Activated T-helper 1 cell treated with anti-CD3 and anti-CD28 coated beads, Interleukin-12 subunit alpha, Interleukin-12 subunit beta, Interleukin-2, Interleukin-4 antibody, amounts not matched to agents 30 ng/mL and 10 ng/mL and 1 ng/mL, durations not matched to agents 14 hours and 24 hours and 36 hours (primary cell): Measurements from ENCODE around the gene TPM4. TPM values are rescaled to one million over a fixed set of nuclear protein-coding genes. Genes with fewer than 3 reads are reported as not detected.
A peak's percentile ranks its signal among the peaks of the same experiment; 100 is the strongest.

Source experiments
- DNase-seq: peaks from one replicate; pipeline ENCODE4 v3.0.0; 2021; ENCODE audit warnings: low spot score
- H3K27ac Mint-ChIP-seq: one replicate; pipeline ENCODE4 v1.8.0; 2021; ENCODE audit warnings: mild to moderate bottlenecking, mixed read lengths
- H3K27me3 Mint-ChIP-seq: one replicate; pipeline ENCODE4 v1.8.0; 2022; ENCODE audit warnings: mild to moderate bottlenecking, moderate library complexity, mixed read lengths; ENCODE audit not compliant: insufficient read depth
- H3K36me3 Mint-ChIP-seq: one replicate; pipeline ENCODE4 v1.8.0; 2021; ENCODE audit warnings: low read depth, mixed read lengths
- H3K4me1 Mint-ChIP-seq: one replicate; pipeline ENCODE4 v1.8.0; 2021; ENCODE audit warnings: low read depth, mixed read lengths
- H3K4me3 Mint-ChIP-seq: one replicate; pipeline ENCODE4 v1.8.0; 2021; ENCODE audit warnings: mild to moderate bottlenecking, moderate library complexity, mixed read lengths
- H3K9me3 Mint-ChIP-seq: one replicate; pipeline ENCODE4 v1.8.0; 2021; ENCODE audit warnings: mixed read lengths
- intact Hi-C: fragments of 100-400 bp; cut with micrococcal nuclease; formaldehyde crosslinking; loops from one replicate; pipeline ENCODE4 v1.15.1; 2024
- total RNA-seq: library from RNA; stranded (reverse); gene quantifications from 2 replicates; pipeline ENCODE4 v1.2.3, GENCODE V29; 2022

TPM4 gene
- total RNA-seq, 1 donor from 2014 or later, result 351 TPM

- Mint-ChIP-seq H3K4me1 (no peaks in the 10 kb centered on the region), H3K9me3 (no peaks in the 10 kb centered on the region), H3K27ac (no peak overlapping the region), H3K27me3 (peaks cover 2% of the 10 kb centered on the region), H3K4me3 (no peak overlapping the region), H3K36me3 (no peaks in the 10 kb centered on the region)
- DNase-seq, result no peak
- intact Hi-C loops, result no loop called here
These were observed 39.8 kb upstream of the TPM4 start for GRCh38 chr19:16036397-16036925.

- Mint-ChIP-seq H3K4me1 (no peaks in the 10 kb centered on the region), H3K27me3 (peaks cover 2% of the 10 kb centered on the region), H3K9me3 (no peaks in the 10 kb centered on the region), H3K27ac (no peak overlapping the region), H3K4me3 (no peak overlapping the region), H3K36me3 (no peaks in the 10 kb centered on the region)
- intact Hi-C loops, result no loop called here
- DNase-seq, result no peak
These were observed 39.4 kb upstream of the TPM4 start for GRCh38 chr19:16036941-16037340.

GRCh38 chr19:16037424-16038195 is 38.7 kb upstream of the TPM4 start:
- Mint-ChIP-seq H3K36me3 (no peaks in the 10 kb centered on the region), H3K27ac (no peak overlapping the region), H3K9me3 (no peaks in the 10 kb centered on the region), H3K4me3 (no peak overlapping the region), H3K27me3 (peaks cover 2% of the 10 kb centered on the region), H3K4me1 (peaks cover 5% of the 10 kb centered on the region)
- no peak for DNase-seq
- intact Hi-C loops, result no loop called here

GRCh38 chr19:16038196-16038695 is 38.0 kb upstream of the TPM4 start:
- no peak for DNase-seq
- Mint-ChIP-seq H3K9me3 (no peaks in the 10 kb centered on the region), H3K36me3 (no peaks in the 10 kb centered on the region), H3K27ac (no peak overlapping the region), H3K4me1 (peaks cover 5% of the 10 kb centered on the region), H3K4me3 (no peak overlapping the region), H3K27me3 (peaks cover 4% of the 10 kb centered on the region)
- intact Hi-C loops, result no loop called here

- Mint-ChIP-seq H3K4me3 (no peak overlapping the region), H3K27me3 (peaks cover 4% of the 10 kb centered on the region), H3K4me1 (peaks cover 5% of the 10 kb centered on the region), H3K36me3 (no peaks in the 10 kb centered on the region), H3K9me3 (no peaks in the 10 kb centered on the region), H3K27ac (no peak overlapping the region)
- intact Hi-C loops, result no loop called here
- DNase-seq, result no peak
These were observed 37.2 kb upstream of the TPM4 start for GRCh38 chr19:16039081-16039480.

GRCh38 chr19:16039545-16039944 is 36.8 kb upstream of the TPM4 start:
- Mint-ChIP-seq H3K27me3 (peaks cover 4% of the 10 kb centered on the region), H3K9me3 (no peaks in the 10 kb centered on the region), H3K4me3 (no peak overlapping the region), H3K27ac (no peak overlapping the region), H3K4me1 (peaks cover 5% of the 10 kb centered on the region), H3K36me3 (no peaks in the 10 kb centered on the region)
- intact Hi-C loops, result no loop called here
- DNase-seq, result no peak

DNA sequence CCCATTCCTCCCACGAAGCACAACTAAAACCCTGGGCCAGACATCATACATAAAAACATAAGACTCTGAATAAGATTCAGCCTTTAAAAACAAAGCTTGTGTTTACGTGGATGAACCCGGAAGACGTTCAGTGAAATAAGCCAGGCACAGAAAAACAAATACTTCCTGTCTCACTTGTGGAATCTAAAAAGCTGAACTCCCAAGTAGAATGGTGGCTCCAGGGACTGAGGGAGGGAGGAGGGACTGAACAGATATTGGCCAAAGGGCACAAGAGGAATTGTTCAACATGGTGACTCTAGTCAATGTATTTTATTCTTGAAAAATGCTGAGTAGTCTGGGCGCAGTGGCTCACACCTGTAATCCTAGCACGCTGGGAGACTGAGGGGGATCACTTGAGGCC is 35.7 kb upstream of the TPM4 start:
- no peak for DNase-seq
- intact Hi-C loops, result loop anchor here (1.0 to 2.0 kb wide), 6 partner anchors 38 to 411 kb away; partner anchors contain the start of gene RAB8A

GRCh38 chr19:16041299-16041990 is 34.9 kb upstream of the TPM4 start:
- Mint-ChIP-seq H3K4me1 (peaks cover 5% of the 10 kb centered on the region), H3K36me3 (no peaks in the 10 kb centered on the region), H3K9me3 (no peaks in the 10 kb centered on the region), H3K27me3 (peaks cover 4% of the 10 kb centered on the region), H3K4me3 (peak overlapping the region; percentile 45), H3K27ac (no peak overlapping the region)
- intact Hi-C loops, result loop anchor here (1.0 to 2.0 kb wide), 6 partner anchors 37 to 412 kb away; partner anchors contain the start of gene RAB8A
- peak; percentile 64 for DNase-seq

More for the DNA sequence above, 35.7 kb upstream of the TPM4 start:
- H3K27me3 Mint-ChIP-seq, result peaks cover 4% of the 10 kb centered on the region
- H3K4me3 Mint-ChIP-seq, result no peak overlapping the region
- no peak overlapping the region for H3K27ac Mint-ChIP-seq
- H3K36me3 Mint-ChIP-seq, result no peaks in the 10 kb centered on the region
- peaks cover 5% of the 10 kb centered on the region for H3K4me1 Mint-ChIP-seq
- no peaks in the 10 kb centered on the region for H3K9me3 Mint-ChIP-seq

DNA sequence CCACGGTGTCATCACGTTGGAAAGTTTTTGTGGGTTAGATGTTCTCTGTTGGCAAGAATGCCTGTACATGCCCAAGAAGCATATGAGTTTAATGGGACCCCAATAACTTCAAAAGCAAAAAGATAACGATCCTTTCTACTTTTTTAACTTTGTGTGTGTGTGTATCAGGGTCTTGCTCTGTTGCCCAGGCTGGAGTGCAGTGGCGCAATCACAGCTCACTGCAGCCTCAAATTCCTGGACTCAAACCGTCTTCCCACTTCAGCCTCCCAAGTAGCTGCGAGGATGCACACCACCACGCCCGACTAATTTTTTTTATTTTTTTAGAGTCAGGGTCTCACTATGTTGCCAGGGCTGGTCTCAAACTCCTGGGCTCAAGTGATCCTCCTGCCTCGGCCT is 34.3 kb upstream of the TPM4 start:
- Mint-ChIP-seq H3K4me1 (peaks cover 5% of the 10 kb centered on the region), H3K4me3 (no peak overlapping the region), H3K9me3 (no peaks in the 10 kb centered on the region), H3K27ac (no peak overlapping the region), H3K27me3 (peaks cover 6% of the 10 kb centered on the region), H3K36me3 (no peaks in the 10 kb centered on the region)
- no peak for DNase-seq
- intact Hi-C loops, result loop anchor here (1.0 to 2.0 kb wide), 6 partner anchors 37 to 413 kb away; partner anchors contain the start of gene RAB8A

- Mint-ChIP-seq H3K27me3 (peaks cover 7% of the 10 kb centered on the region), H3K36me3 (no peaks in the 10 kb centered on the region), H3K4me3 (no peak overlapping the region), H3K4me1 (peaks cover 5% of the 10 kb centered on the region), H3K9me3 (no peaks in the 10 kb centered on the region), H3K27ac (no peak overlapping the region)
- DNase-seq, result no peak
- intact Hi-C loops, result no loop called here
These were observed 33.7 kb upstream of the TPM4 start for GRCh38 chr19:16042533-16043085.

DNA sequence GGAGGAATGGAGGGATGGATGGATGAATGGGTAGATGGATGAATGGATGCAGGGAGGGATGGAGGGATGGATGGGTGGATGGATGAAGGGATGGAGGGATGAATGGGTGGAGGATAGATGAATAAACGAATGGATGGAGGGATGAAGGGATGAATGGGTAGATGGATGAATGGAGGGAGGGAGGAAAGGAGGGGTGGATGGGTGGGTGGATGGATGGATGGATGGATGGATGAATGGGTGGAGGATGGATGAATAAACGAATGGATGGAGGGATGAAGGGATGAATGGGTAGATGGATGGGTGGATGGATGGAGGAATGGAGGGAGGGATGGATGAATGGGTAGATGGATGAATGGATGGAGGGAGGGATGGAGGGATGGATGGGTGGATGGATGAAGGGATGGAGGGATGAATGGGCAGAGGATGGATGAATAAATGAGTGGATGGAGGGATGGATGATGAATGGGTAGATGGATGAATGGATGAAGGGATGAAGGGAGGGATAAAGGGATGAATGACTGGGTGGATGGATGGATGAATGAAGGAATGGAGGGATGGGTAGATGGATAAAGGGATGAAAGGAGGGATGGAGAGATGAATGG is 33.0 kb upstream of the TPM4 start:
- no peaks in the 10 kb centered on the region for H3K36me3 Mint-ChIP-seq
- no peaks in the 10 kb centered on the region for H3K9me3 Mint-ChIP-seq
- no peak for DNase-seq
- peaks cover 5% of the 10 kb centered on the region for H3K4me1 Mint-ChIP-seq
- H3K27ac Mint-ChIP-seq, result no peak overlapping the region
- intact Hi-C loops, result no loop called here
- no peak overlapping the region for H3K4me3 Mint-ChIP-seq
- peaks cover 7% of the 10 kb centered on the region for H3K27me3 Mint-ChIP-seq

DNA sequence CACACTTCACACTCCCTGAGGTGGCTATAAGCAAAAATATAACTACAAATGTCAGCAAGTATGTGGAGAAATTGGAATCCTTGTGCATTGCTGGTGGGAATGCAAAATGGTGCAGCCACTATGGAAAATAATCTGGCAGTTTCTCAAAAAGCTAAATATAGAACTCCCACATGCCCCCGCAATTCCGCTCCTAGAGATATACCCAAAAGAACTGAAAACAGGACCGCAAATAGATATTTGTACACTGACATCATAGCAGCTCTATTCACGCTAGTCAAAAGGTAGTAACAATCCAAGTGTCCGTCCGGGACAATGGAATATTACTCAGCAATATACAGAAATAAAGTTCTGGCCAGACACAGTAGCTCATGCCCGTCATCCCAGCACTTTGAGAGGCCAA is 31.5 kb upstream of the TPM4 start:
- no peaks in the 10 kb centered on the region for H3K36me3 Mint-ChIP-seq
- H3K27ac Mint-ChIP-seq, result no peak overlapping the region
- no peak for DNase-seq
- peaks cover 5% of the 10 kb centered on the region for H3K4me1 Mint-ChIP-seq
- intact Hi-C loops, result no loop called here
- no peaks in the 10 kb centered on the region for H3K9me3 Mint-ChIP-seq
- no peak overlapping the region for H3K4me3 Mint-ChIP-seq
- peaks cover 7% of the 10 kb centered on the region for H3K27me3 Mint-ChIP-seq
